Mesenteric fat pad (tissue), 1 donor: ENCODE data around the gene MTCL1. TPM values are rescaled to one million over a fixed set of nuclear protein-coding genes. Genes with fewer than 3 reads are reported as not detected.

Experiments
- DNase-seq: peaks from one replicate; pipeline ENCODE4 v3.0.0-alpha.2; 2020; ENCODE audit warnings: low spot score
- total RNA-seq: library from RNA; stranded (reverse); fragmentation: NEBNext Ultra II Directional; extraction: Animal tissue kit (Norgen Biotek cat#: 25700); gene quantifications from one replicate; pipeline ENCODE4 v1.2.1, GENCODE V29; 2021
- donor health status: DM: yes; HTN: yes; CAD: no.

The MTCL1 gene
- total RNA-seq, 1 donor from 2014 or later = 2.3 TPM

GRCh38 chr18:8686611-8687010, 18.7 kb upstream of the MTCL1 start:
- no peak for DNase-seq

- no peak for DNase-seq
These were observed 17.0 kb upstream of the MTCL1 start for GRCh38 chr18:8688216-8688800.

GRCh38 chr18:8688816-8689215, 16.5 kb upstream of the MTCL1 start:
- DNase-seq = no peak

- no peak for DNase-seq
These were observed 15.8 kb upstream of the MTCL1 start for GRCh38 chr18:8689517-8689916.

- DNase-seq = no peak
These were observed 10.5 kb upstream of the MTCL1 start for GRCh38 chr18:8694891-8695290.

- DNase-seq = no peak
These were observed 9.3 kb upstream of the MTCL1 start for GRCh38 chr18:8695932-8696517.

- DNase-seq = no peak
These were observed 8.6 kb upstream of the MTCL1 start for GRCh38 chr18:8696749-8697211.

- no peak for DNase-seq
These were observed 6.2 kb upstream of the MTCL1 start for GRCh38 chr18:8699126-8699525.

GRCh38 chr18:8699948-8700347, 5.4 kb upstream of the MTCL1 start:
- DNase-seq = no peak

GRCh38 chr18:8701546-8702118, 3.7 kb upstream of the MTCL1 start:
- DNase-seq = no peak

GRCh38 chr18:8702668-8703067, 2.7 kb upstream of the MTCL1 start:
- no peak for DNase-seq

GRCh38 chr18:8703092-8703709, 2.2 kb upstream of the MTCL1 start:
- no peak for DNase-seq

- no peak for DNase-seq
These were observed 1.5 kb upstream of the MTCL1 start for GRCh38 chr18:8703781-8704301.

- DNase-seq = peak; percentile 94
These were observed 757 bp upstream of the MTCL1 start for GRCh38 chr18:8704361-8705237.

GRCh38 chr18:8705961-8706790, 820 bp downstream of the MTCL1 start:
- no peak for DNase-seq

GRCh38 chr18:8706791-8707555, 1.6 kb downstream of the MTCL1 start:
- no peak for DNase-seq

GRCh38 chr18:8707556-8708300, 2.4 kb downstream of the MTCL1 start:
- no peak for DNase-seq

- no peak for DNase-seq
These were observed 3.3 kb downstream of the MTCL1 start for GRCh38 chr18:8708670-8709069.
